IPS DF 6.9 (cell line): Measurements from ENCODE around the gene UNKL.

Experiments used
- DNase-seq: peaks from one replicate; pipeline ENCODE4 v3.0.0-alpha.2; 2013; ENCODE audit warnings: low read depth, low spot score
- H3K27ac ChIP-seq: one replicate; pipeline ENCODE4 v1.5.1; 2013; ENCODE audit warnings: low read length, control low read depth
- H3K27me3 ChIP-seq: 2 replicates; pipeline ENCODE4 v1.6.1; 2013; ENCODE audit warnings: mild to moderate bottlenecking, low read length; ENCODE audit not compliant: control insufficient read depth, insufficient read depth
- H3K36me3 ChIP-seq: 2 replicates; pipeline ENCODE4 v1.6.1; 2013; ENCODE audit warnings: low read length; ENCODE audit not compliant: control insufficient read depth, insufficient read depth
- H3K4me1 ChIP-seq: 2 replicates; pipeline ENCODE4 v1.6.1; 2013; ENCODE audit warnings: low read length; ENCODE audit not compliant: control insufficient read depth, insufficient read depth
- H3K4me3 ChIP-seq: 2 replicates; pipeline ENCODE4 v1.5.1; 2013; ENCODE audit warnings: mild to moderate bottlenecking, low read length
- H3K9me3 ChIP-seq: 2 replicates; pipeline ENCODE4 v1.6.1; 2013; ENCODE audit warnings: low read length, inconsistent platforms; ENCODE audit not compliant: control insufficient read depth, insufficient read depth
- WGBS: extraction: QIAGEN DNeasy Blood & Tissue Kit; methylation state at CpG from one replicate; pipeline ENCODE4 v1.1.7; 2013; ENCODE audit warnings: mixed read lengths, missing lambda C conversion rate; ENCODE audit not compliant: insufficient read length, insufficient coverage; 5-methylcytosine and 5-hydroxymethylcytosine counted together

The UNKL gene

GRCh38 chr16:1375741-1376410, 38.6 kb downstream of the UNKL start:
- H3K36me3 ChIP-seq: peaks cover 4% of the 10 kb centered on the region; the same call in 1 of the 2 replicates
- no peak overlapping the region for H3K4me3 ChIP-seq
- no peaks in the 10 kb centered on the region for H3K27me3 ChIP-seq
- H3K4me1 ChIP-seq: no peaks in the 10 kb centered on the region; the same call in none of the 2 replicates
- DNase-seq: no peak
- H3K27ac ChIP-seq: no peak overlapping the region
- WGBS: no CpG with 5 or more reads among the region's 19 CpGs
- no peaks in the 10 kb centered on the region for H3K9me3 ChIP-seq

- Histone ChIP-seq H3K9me3 (no peaks in the 10 kb centered on the region), H3K27ac (no peak overlapping the region), H3K36me3 (peaks cover 4% of the 10 kb centered on the region; the same call in 1 of the 2 replicates), H3K4me3 (no peak overlapping the region), H3K27me3 (no peaks in the 10 kb centered on the region), H3K4me1 (no peaks in the 10 kb centered on the region; the same call in none of the 2 replicates)
- no peak for DNase-seq
- no CpG with 5 or more reads among the region's 24 CpGs for WGBS
Observed at GRCh38 chr16:1375298-1375640, 39.2 kb downstream of the UNKL start.

- no peak overlapping the region for H3K4me3 ChIP-seq
- H3K27ac ChIP-seq: no peak overlapping the region
- peaks cover 9% of the 10 kb centered on the region for H3K36me3 ChIP-seq
- H3K4me1 ChIP-seq: no peaks in the 10 kb centered on the region; the same call in none of the 2 replicates
- whole genome bisulfite sequencing: no CpG with 5 or more reads among the region's 46 CpGs
- H3K9me3 ChIP-seq: no peaks in the 10 kb centered on the region
- H3K27me3 ChIP-seq: no peaks in the 10 kb centered on the region
- no peak for DNase-seq
Observed at GRCh38 chr16:1374418-1375297, 39.8 kb downstream of the UNKL start.

GRCh38 chr16:1372292-1372950, 42.1 kb downstream of the UNKL start:
- no peaks in the 10 kb centered on the region; the same call in 1 of the 2 replicates for H3K4me1 ChIP-seq
- no peaks in the 10 kb centered on the region for H3K27me3 ChIP-seq
- no peak for DNase-seq
- H3K36me3 ChIP-seq: peaks cover 10% of the 10 kb centered on the region
- H3K9me3 ChIP-seq: no peaks in the 10 kb centered on the region
- H3K27ac ChIP-seq: no peak overlapping the region
- no CpG with 5 or more reads among the region's 21 CpGs for WGBS
- no peak overlapping the region for H3K4me3 ChIP-seq

DNA sequence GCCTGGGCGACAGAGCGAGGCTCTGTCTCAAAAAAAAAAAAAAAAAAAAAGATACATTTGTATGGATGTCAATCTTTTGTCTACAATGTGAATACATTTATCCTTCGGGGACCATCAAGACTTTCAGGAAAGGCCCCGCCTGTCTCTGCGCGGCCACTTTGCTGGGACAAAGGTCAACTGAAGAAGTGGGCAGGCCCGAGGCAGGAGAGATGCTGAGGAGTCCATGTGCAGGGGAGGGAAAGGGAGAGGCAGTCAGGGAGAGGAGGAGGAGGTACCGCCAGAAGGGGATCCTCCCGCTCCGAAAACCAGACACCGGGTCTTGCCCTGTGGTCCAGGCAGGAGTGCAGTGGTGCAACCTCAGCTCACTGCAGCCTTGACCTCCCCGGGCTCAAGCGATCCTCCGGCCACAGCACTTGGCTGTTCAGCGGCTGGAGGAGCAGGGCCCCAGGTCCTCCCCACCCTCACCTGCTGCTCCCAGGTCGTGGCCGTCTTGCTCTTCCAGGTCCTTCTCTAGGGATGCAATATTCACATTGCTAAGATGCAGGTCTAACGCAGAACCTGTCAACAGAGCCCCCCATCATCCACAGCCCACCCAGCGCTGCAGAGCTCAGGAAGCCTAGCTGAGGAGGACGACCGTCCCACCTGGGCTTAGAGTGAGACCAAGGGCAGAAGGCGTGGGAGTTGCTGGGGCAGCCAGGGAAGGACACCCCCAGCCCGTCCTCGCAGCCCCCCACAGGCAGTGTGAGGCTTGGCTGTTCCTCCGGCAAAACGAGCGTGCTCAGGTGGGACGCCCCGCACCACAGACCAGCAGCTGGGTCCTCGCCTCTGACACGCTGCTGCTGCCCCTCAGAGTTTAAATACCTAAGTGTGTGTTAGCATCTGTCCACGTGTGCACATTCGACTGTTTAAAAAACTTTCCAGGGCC, 43.2 kb downstream of the UNKL start:
- DNase-seq: no peak
- no peaks in the 10 kb centered on the region; the same call in 1 of the 2 replicates for H3K4me1 ChIP-seq
- no CpG with 5 or more reads among the region's 33 CpGs for WGBS
- H3K27ac ChIP-seq: no peak overlapping the region
- H3K4me3 ChIP-seq: no peak overlapping the region
- no peaks in the 10 kb centered on the region for H3K9me3 ChIP-seq
- peaks cover 18% of the 10 kb centered on the region for H3K36me3 ChIP-seq
- no peaks in the 10 kb centered on the region for H3K27me3 ChIP-seq

DNA sequence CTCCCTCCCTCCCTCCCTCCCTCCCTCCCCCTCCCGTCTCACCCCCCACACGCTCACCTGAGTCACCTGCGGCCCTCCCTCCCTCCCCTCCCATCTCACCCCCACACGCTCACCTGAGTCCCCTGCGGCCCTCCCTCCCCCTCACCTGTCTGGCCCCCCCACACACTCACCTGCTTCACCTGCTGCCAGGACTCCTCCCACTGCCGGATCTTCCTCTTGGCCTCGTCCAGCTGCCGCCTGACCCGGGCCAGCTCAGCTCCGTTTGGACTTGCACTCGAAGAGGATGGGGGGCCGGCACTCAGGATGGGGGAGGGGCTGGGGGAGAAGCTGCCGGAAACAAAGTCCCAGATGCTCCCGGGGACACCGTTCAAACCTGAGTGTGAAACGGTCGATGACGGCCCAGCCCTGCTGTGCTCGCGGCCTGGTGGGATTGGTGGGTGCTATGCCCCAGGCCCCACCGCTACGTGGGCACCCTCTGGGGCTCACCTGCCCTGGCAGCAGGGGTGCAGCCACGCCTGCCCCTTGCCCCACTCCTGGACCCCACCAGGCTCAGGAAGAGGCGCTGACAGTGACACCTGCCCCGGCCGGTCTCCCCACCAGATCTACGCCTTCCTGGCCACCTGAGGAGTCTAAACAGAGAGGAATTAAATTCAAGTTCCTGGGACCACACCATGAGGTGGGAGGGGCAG, 46.9 kb downstream of the UNKL start:
- Histone ChIP-seq H3K27ac (no peak overlapping the region), H3K4me3 (no peak overlapping the region), H3K27me3 (no peaks in the 10 kb centered on the region), H3K4me1 (no peaks in the 10 kb centered on the region; the same call in 1 of the 2 replicates), H3K9me3 (no peaks in the 10 kb centered on the region), H3K36me3 (peaks cover 40% of the 10 kb centered on the region)
- no peak for DNase-seq
- no CpG with 5 or more reads among the region's 27 CpGs for WGBS

- no CpG with 5 or more reads among the region's 24 CpGs for WGBS
- Histone ChIP-seq H3K36me3 (peaks cover 46% of the 10 kb centered on the region), H3K9me3 (no peaks in the 10 kb centered on the region), H3K4me1 (no peaks in the 10 kb centered on the region; the same call in 1 of the 2 replicates), H3K27me3 (no peaks in the 10 kb centered on the region), H3K4me3 (no peak overlapping the region), H3K27ac (no peak overlapping the region)
- no peak for DNase-seq
Observed at GRCh38 chr16:1366712-1367299, 47.7 kb downstream of the UNKL start.

GRCh38 chr16:1366060-1366711, 48.3 kb downstream of the UNKL start:
- Histone ChIP-seq H3K36me3 (peaks cover 43% of the 10 kb centered on the region), H3K9me3 (no peaks in the 10 kb centered on the region), H3K4me3 (no peak overlapping the region; the same call in 1 of the 2 replicates), H3K4me1 (no peaks in the 10 kb centered on the region; the same call in 1 of the 2 replicates), H3K27ac (no peak overlapping the region), H3K27me3 (no peaks in the 10 kb centered on the region)
- WGBS: no CpG with 5 or more reads among the region's 29 CpGs
- no peak for DNase-seq

- no CpG with 5 or more reads among the region's 22 CpGs for WGBS
- Histone ChIP-seq H3K9me3 (no peaks in the 10 kb centered on the region), H3K4me3 (no peak overlapping the region; the same call in 1 of the 2 replicates), H3K4me1 (no peaks in the 10 kb centered on the region; the same call in 1 of the 2 replicates), H3K36me3 (peaks cover 39% of the 10 kb centered on the region), H3K27ac (no peak overlapping the region), H3K27me3 (no peaks in the 10 kb centered on the region)
- DNase-seq: no peak
Observed at GRCh38 chr16:1364510-1364909, 50.0 kb downstream of the UNKL start.
